GM18868 (cell line): Measurements from ENCODE around the gene MIF.

ENCODE experiments used
- ATAC-seq: cut with Tn5 transposase; IDR thresholded peaks from one replicate; pipeline ENCODE4 v1.9.1; 2021; ENCODE audit warnings: mild to moderate bottlenecking, moderate library complexity; ENCODE audit not compliant: unreplicated experiment

The MIF gene

DNA sequence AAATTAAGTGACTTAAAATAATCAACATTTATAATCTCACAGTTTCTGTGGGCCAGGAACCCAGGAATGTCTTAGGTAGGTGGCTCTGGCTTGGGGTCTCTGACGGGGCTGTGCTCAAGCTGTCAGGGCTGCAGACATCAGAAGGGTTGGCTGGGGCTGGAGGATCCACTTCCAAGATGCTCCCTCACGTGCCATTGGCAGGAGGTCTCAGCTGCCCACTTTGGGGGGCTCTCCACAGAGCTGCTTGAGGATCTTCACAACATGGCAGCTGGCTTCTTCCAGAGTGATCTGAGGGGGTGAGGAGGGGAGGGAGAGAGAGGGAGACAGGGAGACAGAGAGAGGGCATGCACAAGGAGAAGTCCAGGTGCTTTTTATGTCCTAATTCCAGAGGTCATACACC, 18.4 kb upstream of the MIF start:
- ATAC-seq, result no peak

DNA sequence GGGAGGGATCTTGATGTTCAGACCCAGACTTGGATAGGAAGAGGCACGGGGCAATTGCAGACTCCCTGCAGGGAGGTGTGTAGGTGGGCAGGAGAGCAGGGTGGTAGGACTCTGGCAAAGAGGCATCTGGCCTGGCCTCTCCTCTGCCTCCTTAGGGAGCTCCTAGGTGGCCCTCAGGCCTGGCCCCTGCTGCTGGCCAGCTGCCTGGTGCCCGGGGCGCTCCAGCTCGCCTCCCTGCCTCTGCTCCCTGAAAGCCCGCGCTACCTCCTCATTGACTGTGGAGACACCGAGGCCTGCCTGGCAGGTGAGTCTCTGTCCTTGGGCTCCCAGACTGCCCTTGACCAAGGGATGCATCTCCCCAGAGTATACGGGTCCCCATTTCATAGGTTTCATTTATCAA, 16.6 kb upstream of the MIF start:
- ATAC-seq, result no peak

DNA sequence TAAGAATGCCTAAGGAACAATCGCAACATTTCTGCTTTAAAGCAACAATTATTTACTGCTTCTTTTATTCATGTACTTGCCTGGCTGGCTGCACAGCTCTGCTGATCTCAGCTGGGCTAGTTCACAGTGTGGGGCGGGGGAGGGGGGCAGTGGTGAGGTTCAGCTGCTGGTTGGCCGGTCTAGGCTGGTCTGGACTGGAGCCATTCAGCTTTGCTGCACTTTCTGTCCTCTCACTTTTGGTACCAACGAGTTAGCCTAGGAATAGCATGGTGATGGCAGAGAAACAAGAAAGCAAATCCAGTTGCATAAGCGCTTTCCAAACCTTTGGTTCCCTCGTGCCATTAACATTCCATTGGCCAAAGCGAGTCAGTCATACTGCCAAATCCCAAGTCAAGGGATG, 16.0 kb upstream of the MIF start:
- ATAC-seq, result no peak

DNA sequence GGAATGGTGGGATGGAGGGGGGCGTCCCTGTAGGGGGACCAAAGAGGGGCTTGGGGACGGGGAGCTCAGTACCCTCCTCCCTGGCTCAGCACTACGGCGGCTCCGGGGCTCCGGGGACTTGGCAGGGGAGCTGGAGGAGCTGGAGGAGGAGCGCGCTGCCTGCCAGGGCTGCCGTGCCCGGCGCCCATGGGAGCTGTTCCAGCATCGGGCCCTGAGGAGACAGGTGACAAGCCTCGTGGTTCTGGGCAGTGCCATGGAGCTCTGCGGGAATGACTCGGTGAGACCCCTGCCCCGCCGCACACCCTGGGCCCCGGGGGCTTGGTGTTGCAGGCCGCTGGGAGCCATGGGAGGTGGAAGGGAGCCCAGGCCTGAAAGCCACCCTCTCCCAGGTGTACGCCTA, 11.8 kb upstream of the MIF start:
- ATAC-seq, result no peak

DNA sequence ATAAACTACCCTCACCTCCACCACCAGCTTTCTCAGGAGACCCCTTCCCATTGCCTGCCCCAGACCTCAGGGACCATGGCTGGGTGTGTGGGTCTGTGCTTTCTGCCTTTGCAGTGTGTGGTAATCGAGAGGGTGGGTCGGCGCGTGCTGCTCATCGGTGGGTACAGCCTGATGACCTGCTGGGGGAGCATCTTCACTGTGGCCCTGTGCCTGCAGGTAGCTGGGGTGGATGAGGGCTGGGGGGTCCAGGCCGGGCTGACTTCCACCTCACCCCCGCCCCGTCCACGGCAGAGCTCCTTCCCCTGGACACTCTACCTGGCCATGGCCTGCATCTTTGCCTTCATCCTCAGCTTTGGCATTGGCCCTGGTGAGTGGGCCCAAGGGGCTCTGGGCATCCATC, 10.5 kb upstream of the MIF start:
- ATAC-seq, result no peak

DNA sequence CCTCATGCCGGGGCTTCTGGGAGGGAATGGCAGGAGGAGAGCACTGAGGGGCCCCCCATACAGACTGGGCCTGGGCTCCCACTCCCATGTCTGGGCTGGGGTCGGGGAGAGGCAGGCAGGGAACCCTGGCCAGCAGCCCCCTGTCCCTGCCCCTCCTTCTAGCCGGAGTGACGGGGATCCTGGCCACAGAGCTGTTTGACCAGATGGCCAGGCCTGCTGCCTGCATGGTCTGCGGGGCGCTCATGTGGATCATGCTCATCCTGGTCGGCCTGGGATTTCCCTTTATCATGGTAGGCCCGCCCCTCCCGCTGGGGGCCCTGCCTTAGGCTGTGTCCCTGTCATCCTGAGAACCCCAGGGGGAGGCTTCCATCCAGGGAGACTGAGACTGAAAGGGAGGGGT, 10.0 kb upstream of the MIF start:
- no peak for ATAC-seq

DNA sequence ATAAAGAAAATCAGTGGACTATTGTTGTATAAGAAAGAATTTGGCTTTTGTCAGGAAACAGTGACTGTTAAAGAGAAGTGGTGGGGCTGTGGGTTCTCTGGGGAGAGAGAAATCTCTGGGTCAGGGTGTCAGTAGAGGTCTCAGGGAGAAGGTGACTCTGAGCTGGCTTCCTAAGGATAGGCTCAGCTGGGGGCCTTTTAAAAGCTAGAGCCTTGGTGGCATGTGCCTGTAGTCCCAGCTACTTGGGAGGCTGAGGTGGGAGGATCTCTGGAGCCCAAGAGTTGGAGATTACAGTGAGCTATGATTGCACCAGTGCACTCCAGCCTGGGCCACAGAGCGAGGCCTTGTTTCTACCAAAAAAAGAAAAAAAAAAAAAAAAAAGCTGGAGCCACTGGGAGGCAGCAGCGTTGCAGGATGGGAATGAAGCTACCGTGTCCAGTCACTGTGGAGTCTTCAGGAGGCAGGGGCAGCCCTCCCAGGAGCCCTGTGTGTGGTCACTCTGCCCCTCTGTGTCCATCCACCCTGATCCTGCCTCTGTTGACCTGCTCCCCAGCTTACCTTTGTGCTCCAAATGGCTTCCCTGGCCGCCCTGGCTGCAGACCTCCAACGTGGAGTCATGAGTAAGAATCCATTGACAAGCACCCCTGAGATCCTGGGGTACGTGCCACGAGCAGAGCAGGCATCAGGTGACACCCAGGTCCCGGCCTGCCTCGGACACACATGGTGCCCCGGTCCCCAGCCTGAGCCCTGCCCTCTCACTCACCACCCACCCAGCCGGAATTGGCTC, 5.4 kb upstream of the MIF start:
- no peak for ATAC-seq

DNA sequence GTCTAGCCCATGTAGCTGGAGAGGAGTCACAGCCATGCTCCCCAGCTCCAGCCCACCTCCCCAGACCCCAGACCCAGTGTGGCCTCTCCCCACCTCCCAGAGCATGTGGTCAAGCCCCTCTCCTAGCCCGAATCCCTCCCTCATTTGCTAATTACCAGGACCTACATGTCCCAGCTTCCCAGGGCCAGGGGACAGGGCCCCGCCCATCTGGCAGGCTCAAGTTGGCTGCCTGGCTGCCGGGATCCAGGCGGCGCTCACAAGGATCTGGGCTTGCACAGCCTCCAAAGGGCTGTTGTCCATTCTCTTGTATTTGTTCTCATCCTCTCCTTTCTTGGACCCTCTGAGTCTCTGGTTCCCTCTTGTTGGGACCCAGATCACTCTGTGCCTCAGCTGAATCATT, 4.6 kb upstream of the MIF start:
- ATAC-seq, result no peak

DNA sequence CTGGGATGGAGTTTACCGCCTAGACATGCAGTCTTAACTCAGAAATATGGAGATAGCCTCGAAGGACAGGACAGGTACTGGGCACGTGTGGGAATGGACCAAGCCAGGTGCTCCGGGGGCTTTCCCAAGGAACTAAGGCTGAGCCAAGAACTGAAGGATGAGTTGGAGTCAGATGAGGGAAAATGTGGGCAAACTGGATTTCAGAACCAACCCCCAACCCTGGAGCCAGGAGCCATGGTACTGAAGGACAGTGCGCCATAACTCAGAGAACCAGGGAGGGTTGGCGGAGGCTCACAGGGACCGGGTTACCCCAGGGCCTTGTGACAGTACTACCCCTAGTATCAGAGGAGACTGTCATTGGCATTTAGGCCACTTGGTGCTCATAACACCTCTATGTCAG, 2.5 kb upstream of the MIF start:
- no peak for ATAC-seq

DNA sequence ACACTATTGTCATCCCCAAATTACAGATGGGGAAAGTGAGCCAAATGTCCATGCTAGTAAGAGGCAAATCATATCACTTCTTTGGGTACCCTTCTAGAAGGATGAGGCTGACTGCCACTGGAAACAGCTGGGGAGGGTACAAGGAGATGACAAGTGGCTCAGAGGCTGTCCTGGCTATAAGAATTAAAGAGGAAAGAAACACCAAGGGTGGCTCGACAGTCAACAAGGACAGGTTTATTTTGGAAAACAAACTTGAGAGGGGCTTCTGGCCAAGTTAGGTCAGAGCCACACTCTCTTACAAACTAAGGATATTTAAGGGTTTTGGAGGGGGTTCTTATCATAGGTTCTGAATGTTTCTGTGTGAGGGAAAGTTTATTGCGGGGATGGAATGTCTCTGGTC, 2.1 kb upstream of the MIF start:
- no peak for ATAC-seq

DNA sequence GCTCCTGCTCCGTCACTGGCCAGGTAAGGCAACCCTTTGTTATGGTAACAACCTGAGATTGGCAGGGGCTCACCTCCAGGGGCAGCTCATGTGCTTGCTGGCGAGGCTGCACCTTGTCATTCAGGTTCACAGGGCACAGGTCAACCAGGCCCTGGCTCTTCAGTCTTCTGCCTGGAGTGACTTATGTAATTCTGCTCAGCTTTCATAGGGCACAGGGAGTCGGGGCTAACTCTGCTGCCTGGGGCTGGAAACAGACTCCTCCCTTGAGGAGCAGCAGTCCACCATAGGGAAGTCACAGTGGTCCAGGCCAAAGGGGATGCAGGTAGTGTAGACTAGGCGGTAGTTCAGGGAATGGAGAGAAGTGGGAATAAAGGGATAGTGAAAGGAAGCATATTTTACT, 1.5 kb upstream of the MIF start:
- ATAC-seq, result no peak

DNA sequence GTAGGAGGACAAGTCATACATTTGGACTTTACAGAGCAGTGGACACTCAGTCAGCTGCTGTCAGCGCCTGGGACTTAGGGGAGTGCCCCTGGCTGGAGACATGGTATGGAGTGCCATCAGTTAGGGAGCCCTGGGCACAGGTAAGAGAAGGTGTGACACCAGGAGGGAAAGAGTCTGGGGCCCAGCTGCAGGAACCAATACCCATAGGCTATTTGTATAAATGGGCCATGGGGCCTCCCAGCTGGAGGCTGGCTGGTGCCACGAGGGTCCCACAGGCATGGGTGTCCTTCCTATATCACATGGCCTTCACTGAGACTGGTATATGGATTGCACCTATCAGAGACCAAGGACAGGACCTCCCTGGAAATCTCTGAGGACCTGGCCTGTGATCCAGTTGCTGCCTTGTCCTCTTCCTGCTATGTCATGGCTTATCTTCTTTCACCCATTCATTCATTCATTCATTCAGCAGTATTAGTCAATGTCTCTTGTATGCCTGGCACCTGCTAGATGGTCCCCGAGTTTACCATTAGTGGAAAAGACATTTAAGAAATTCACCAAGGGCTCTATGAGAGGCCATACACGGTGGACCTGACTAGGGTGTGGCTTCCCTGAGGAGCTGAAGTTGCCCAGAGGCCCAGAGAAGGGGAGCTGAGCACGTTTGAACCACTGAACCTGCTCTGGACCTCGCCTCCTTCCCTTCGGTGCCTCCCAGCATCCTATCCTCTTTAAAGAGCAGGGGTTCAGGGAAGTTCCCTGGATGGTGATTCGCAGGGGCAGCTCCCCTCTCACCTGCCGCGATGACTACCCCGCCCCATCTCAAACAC, 850 bp upstream of the MIF start:
- ATAC-seq, result no peak

DNA sequence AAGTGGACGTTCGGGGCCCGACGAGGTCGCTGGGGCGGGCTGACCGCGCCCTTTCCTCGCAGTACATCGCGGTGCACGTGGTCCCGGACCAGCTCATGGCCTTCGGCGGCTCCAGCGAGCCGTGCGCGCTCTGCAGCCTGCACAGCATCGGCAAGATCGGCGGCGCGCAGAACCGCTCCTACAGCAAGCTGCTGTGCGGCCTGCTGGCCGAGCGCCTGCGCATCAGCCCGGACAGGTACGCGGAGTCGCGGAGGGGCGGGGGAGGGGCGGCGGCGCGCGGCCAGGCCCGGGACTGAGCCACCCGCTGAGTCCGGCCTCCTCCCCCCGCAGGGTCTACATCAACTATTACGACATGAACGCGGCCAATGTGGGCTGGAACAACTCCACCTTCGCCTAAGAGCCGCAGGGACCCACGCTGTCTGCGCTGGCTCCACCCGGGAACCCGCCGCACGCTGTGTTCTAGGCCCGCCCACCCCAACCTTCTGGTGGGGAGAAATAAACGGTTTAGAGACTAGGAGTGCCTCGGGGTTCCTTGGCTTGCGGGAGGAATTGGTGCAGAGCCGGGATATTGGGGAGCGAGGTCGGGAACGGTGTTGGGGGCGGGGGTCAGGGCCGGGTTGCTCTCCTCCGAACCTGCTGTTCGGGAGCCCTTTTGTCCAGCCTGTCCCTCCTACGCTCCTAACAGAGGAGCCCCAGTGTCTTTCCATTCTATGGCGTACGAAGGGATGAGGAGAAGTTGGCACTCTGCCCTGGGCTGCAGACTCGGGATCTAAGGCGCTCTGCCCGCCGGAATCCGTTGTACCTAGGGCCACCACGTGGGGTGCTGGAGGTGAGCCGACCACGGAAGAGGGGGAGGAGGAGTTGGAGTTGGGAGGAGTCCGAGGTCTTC, 771 bp downstream of the MIF start:
- peak; percentile 31 for ATAC-seq

DNA sequence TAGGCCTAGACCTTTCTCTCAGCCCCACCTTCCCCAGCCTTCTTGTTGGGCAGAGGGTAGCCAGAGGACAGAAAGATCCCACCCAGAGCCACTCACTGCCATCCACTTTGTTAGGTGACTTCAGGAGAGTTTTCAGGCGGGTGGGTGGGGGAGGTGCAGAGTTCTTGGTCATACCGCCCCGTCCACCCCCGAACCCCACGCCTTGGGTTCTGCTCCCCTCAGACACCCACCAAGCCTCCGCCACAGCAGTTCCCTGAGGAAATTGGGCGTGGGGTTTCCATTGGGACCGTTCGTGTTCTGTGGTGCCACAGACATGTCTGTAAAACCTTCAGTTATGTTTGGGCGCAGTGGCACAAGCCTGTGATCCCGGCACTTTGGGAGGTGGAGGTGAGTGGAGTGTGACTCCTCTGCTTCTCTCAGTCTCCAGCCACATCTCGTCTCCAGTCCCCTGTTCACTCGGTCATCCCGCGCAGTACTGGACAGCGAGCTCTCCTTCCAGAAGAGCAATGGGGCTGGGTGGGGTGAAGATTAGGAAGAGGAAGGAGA, 1.5 kb downstream of the MIF start:
- no peak for ATAC-seq

DNA sequence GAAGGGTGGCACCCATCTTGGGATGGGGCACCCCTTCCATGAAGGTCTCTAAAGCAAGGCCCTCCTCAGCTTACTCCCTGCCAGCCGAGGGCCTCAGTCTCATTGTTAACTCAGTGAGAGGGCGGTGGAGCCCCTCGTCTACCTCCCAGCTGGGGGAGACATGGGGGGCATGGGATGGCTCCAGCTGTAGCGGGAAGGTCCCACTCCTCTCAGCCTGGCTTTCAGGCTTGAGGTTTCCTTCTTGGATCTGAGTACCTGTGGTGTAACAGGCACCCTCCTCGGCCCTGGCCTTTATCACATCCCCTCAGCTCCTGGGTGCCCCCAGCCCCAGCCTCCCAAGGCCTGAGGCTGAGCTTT, 2.0 kb downstream of the MIF start:
- ATAC-seq, result no peak

DNA sequence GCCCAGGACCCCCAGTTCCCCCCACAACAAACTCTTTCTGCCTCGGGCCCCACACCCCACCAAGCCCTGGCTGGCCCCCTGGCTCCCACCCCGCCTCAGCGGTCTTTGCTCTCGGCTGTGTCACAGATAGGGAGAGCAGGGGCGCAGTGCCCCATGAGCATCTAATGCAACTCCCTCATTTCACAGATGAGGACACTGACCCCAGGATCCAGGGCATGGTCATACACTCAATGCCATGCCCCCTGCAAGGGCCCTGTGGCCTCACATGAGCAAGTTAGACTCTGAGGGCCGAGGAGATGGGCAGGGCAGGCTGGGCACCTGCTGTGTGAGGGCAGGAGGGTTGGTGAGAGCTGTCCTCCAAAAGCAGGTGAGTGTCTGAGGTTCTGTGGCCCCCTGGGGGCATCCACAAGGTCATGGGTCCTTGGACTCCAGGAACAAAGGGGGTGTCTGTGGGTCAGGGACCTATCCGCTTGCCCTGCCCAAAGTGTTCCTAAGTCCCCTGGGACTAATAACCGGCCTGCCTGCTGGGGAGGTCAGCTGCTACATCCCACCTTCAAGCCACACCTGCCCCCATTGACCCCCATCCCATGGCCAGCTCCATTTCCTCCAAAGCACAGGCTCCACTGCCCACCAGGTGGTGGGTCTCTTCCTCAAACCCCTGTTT, 2.5 kb downstream of the MIF start:
- ATAC-seq, result no peak

DNA sequence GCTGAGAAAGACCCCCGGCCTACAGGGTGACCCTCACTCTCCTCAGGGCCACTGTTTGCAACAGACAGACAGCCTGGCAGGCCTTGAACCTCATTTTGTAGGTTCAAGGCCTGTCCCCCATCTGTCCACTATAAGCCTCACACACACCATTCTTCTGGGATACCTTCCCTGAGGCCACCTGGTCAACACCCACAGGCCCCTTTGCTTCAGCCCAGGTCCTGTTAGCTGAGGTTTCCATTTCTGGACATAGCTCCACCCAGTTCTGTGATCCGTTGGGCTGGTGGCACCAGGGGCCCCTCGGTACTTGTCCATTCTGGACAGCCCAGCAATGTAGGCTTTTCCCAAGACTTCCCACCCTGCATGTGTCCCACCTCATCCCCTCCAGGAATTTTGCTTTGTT, 3.1 kb downstream of the MIF start:
- ATAC-seq, result no peak

DNA sequence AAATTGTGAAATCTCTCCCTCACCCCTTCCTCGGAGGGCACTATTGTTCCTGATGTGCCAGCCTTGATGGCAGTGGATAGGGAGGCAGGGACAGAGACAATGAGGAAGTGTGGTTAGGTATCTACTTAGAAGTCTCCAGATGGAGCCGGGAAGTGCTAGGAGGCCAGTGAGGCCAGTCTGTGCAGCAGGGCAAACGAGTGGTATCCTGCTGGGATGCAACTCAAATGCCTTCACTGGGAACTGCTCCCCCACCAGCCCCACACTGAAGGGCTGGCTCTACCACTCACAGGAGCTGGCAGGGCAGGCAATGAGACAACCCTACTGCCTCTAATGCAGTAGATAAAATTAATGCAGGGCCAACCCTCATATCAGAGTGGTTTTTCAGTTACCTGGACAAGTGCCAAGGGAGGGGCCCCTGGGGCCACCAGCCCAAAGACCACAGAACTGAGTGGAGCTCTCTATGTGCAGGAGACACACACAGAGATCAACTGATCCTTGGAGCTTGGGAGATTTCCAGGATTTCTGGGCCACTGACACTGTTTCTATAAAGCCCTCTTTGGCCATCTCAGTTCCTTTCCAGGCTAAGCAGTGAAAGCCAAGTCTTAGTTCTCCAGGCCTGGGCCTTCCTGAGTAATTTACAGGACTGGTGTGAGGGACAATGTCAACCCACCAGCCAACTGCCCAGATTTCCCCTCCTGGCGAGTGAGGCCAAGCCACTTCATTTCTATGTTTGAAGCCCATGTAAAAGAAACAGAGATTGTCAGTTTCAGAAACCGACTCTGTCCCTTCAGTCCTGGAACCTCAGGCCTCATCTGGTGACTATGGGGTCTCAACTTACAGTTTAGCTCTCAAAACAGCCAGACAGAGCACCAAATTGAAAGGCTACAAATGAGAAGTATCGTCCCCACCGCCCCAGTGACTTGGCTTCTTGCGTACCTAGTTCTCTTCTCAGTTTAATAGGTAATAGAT, 4.1 kb downstream of the MIF start:
- ATAC-seq, result no peak

DNA sequence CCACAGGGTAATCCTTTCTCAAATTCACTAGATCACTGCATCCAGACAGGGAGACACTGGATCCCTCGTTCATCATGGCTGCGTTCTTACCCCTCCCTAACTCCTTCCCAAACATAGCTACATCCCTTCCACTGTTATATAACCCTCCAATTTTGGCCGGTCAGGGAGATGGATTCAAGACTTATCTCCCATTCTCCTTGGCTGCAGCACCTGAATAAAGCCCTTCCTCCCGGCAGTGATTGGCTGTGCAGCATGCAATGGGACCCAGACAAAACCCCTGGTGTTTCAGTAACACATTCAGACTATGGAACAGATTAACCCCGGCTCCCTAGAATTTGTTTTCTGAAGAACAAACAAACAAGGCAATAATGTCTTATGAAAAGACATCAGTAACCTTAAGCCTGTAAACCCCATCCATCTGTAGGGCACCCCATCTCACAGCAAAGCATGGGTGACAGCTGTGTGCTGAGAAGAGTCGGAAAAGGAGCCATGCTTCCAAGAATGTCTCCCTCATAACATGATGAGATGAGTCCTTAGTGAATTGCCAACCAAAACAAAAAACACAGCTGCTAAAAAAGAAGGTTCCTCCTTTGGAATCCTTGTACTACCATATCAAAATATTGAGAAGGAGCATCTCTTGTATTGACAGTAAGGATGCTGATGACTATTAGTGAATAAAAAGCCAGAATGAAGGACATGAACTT, 5.0 kb downstream of the MIF start:
- no peak for ATAC-seq
